Kidney tubule cell (primary cell): ENCODE measurements around the gene SYCP1.
A peak's percentile ranks its signal among the peaks of the same experiment; 100 is the strongest.
"Not testable (repeated sequence)": the region's sequence is repeated elsewhere in the genome, so short reads cannot be mapped to it uniquely, and the experiment has no call there.

ENCODE experiments used
- DNase-seq: peaks from one replicate; pipeline ENCODE4 v3.0.0-alpha.2; 2018; ENCODE audit warnings: low spot score

The SYCP1 gene

DNA sequence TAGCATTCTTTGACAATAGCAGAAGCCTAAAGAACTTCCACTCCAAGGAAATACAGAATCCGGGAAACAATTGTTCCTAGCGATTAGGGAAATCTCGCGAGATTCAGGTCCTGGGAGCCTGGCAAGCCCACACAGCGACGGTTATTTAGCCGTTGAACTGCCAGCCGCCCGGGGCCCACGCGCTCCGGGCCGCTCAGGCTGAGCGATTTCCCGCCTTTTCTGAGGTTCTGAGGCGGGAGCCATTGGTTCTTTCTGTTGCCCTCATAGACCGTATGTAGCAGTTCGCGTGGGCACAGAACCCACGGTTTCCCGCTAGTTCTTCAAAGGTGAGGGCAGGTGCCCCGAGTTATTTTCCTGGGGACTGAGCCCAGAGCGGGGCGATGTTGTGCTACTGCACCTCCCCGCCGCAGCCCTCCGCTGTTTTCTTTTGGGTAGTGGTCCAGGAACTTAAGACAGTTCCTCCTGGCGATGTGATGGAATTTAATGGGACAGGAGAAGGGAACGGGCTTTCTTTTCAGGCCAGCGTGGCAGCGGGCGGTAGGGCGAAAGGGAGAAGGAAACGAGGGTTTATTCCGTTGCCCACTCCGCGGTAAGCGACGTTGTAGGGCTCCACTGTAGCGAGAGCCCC lies at the start of gene SYCP1:
Gene SYCP1, plus strand, starts transcription at position 171 of the 628 bp plus-strand sequence. CDS start 602 bp downstream, outside the sequence.
- DNase-seq, result no peak

DNA sequence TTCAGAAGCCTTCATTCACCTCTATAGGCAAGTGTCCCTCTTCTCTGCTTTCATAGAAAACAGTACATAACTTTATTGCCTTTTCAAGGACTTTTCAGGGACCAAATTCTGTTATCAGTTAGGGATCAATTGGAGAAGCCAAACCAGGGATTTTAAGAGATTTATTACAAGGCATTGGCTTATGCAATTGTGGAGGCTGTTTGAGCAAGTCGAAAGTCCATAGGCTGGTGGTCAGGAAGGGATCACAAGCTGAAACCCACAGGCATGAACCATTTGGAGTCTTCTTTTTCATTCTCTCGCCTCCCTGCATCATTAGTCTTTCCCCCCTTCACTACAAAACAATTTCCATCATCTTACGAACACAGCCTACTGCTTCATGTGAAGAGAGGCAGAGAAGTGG lies 34.8 kb upstream of the SYCP1 start:
- no peak for DNase-seq

GRCh38 chr1:114820392-114820791 lies 34.3 kb upstream of the SYCP1 start:
- DNase-seq, result no peak

DNA sequence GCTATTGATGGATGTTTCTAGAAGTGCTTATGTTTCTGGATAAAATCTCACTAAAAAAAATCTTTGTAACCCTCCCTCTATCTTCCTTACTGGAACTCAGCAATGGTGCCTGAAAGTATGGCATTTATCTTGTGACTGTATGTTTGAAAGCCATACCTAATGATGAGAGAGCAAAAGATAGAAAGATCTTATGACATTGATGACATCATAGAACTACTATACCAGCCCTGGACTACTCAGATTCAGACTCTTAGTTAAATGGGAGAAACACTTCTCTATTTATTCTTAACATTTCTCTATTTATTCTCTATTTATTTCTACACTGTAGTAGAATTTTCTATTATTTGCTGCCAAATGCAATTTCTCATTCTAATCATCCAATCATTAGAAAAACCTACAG lies 32.7 kb upstream of the SYCP1 start:
- DNase-seq, result no peak

DNA sequence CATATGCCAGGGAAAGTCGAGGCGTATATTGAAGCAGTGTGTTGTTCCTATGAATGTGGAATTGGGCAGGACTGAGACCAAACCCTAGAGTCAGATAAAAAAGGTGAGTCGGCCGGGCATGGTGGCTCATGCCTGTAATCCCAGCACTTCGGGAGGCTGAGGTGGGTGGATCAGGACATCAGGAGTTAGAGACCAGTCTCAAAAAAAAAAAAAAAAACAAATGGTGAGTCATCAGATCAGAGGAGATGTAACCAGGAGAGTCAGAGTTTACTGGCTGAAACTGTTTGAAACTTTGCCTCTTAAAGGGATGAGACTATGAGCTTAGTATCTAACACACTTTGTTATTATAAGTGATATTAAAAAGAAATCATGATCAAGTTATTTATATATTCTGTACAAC lies 26.4 kb upstream of the SYCP1 start:
- peak; percentile 33 for DNase-seq

DNA sequence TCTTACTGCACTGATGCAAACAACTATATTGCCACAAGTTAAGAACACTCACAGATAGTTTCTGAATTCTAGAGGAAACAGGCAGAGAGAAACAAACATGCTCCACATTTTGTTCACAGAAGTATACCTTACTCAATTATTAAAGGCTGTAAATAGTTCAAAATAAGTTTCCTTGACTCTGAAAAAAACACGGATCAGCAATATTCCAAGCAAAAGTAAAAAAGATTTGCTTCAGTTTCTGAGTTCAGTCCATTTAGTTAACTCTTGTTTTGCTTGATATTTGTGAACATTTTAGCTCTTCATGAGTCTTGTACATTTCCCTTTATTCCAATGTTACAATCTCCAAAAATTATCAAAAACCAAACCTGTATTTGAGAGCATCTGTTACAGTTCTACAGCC lies 24.6 kb upstream of the SYCP1 start:
- DNase-seq, result not testable (repeated sequence)

DNA sequence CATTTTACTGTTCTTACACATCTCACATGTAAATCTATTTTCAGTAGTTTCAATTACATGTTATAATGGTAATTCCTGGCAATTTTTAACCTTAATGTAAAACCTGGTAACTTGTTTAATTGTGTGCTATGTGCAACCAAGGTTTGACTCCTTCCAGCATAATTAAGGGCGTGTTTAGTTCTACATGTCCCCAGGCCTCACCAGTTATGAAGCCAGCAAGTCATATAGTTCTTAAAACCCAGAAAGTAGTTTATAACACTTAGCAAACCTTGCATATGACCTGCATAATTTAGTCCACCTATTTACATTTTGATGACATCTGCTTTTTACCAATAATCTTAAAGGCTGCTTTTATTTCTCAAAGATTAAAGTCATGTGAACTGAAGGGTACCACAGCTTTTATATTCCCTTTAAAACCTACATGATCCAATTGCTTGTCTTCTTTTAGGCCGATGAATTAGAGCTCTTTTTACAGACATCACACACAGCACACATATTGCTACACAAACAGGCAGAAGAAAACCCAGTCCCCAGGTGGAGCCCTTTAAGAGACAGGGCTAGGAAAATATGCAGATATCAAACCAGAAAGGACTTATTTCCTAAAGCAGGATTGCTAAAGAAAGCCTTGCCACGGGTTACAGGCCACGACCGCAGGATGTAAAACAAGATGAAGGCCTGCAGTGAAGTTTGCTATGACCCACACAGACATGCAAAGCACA lies 23.2 kb upstream of the SYCP1 start:
- DNase-seq, result no peak

DNA sequence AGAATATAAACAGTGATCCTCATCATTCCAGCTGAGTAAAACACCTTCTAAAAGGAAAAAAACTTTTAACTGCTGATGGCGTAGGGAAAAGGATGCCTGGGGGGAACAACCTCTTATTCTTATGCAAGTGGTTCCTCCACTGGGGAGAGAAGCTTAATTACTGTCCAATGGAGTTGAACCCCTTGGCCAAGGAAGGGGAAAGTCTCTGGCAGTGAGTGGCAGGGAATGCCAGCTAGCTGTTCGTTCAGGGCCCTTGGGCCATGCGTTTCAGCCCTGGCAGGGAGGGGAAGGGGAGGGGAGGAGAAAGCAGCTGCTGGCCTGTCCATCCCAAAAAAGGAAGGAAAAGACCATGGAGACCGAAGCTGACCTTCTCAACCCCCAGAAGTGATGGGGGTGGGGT lies 22.6 kb upstream of the SYCP1 start:
- no peak for DNase-seq

GRCh38 chr1:114833421-114833820 lies 21.2 kb upstream of the SYCP1 start:
- peak; percentile 37 for DNase-seq

DNA sequence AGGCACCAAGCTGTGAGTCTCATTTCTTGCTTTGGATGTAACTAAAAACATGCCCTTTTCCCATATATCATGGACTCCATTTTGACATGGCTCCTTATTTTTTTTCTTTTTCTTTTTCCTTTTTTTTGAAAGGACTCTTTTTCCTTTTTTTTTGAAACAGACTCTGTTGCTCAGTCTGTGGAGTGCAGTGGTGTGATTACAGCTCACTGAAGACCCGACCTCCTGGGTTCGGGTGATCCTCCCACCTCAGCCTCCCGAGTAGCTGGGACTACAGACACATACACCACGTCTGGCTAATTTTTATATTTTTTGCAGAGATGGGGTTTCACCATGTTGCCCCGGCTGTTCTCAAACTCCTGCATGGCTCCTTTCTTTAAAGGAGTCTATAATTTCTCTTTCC lies 10.4 kb upstream of the SYCP1 start:
- DNase-seq, result no peak

DNA sequence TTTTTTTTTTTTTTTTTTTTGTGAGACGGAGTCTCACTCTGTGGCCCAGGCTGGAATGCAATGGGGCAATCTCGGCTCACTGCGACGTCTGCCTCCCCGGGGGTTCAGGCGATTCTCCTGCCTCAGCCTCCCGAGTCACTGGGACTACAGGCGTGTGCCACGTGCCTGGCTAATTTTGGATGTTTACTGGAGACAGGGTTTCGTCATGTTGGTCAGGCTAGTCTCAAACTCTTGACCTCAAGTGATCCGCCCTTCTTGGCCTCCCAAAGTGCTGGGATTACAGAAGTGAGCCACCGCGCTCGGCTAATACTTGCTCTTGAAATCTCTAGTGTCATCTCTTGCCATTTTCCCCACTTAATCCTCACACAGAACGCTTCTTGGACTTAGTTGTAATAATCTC lies 1.1 kb upstream of the SYCP1 start:
- no peak for DNase-seq

DNA sequence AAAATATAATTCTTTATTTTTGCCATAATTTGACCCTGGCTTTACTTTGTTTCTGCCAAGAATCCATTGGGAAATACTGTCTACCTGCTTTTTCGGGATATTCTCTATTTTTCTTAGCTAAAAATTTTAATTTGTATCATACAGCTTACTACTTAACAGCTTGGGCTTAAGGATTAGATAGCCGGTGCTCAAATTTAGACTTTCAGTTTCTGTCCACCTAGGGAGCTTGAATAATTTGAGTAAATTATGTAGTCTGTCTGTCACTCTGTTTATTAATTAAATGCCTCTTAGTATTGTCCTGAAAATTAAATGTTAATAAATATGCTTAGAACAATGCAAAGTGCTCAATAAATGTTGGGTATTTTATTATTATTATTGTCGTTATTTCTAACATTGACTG lies 6.7 kb downstream of the SYCP1 start:
- DNase-seq, result no peak

- DNase-seq, result no peak
Measured at GRCh38 chr1:114892194-114892918, 37.7 kb downstream of the SYCP1 start.

- DNase-seq, result no peak
Measured at GRCh38 chr1:114896795-114897194, 42.1 kb downstream of the SYCP1 start.

DNA sequence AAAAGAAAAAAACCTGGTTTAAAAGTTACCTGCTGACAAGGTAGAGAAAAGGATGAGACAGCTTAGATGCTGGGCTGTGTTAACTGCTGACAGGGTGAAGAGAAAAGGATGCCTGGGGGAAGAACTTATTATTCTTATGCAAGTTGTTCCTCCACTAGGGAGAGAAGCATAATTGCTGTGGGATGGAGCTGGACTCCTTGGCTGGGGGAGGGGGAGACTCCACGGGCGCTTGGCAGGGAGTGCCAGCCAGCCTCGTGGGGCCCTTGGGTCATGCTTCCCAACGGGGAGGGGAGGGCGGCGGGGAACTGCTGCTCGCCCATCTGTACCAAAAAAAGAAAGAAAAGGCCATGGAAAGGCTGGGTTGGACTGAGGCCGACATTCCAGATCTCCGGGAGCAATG lies 47.2 kb downstream of the SYCP1 start:
- no peak for DNase-seq

DNA sequence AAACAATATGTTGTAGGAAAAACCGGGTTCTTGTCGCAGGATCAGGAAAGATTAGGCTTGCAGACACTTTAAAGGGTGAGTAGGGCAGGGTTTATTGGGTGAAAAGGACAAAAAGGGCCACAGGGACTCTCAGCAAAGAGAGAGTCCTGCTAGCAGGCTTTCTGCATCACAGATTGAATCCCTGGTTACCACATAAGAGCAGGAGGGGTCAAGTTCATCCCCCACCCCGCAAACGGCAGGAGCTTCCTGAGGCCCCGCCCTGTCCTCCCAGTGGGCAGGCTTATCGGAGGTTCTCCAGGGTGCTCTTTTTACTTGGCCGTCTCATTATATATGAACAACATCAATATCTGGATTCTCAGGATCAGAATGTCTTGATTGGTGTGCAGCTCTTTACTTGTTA lies 47.7 kb downstream of the SYCP1 start:
- DNase-seq, result no peak

- no peak for DNase-seq
Measured at GRCh38 chr1:114903480-114903879, 48.8 kb downstream of the SYCP1 start.

DNA sequence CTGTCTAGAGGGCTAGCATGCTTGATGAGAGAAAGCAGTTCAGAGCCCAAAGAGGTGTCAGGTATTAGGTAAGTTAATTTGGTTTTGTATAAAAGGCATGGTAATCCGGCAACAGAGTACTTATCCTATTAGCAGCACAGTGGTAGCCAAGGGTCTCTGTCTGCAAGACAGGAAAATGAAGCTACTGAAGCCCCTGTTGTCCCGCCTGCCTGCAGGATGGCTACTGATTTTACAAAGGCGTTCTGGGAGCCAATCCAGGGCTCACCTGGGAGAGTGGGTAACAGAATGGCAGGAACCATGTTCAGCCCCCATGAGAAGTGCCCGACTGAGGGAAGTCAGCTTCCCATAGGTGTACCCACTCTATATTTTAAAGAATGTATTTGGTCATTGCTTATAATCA lies 61.1 kb downstream of the SYCP1 start:
- DNase-seq, result not testable (repeated sequence)

DNA sequence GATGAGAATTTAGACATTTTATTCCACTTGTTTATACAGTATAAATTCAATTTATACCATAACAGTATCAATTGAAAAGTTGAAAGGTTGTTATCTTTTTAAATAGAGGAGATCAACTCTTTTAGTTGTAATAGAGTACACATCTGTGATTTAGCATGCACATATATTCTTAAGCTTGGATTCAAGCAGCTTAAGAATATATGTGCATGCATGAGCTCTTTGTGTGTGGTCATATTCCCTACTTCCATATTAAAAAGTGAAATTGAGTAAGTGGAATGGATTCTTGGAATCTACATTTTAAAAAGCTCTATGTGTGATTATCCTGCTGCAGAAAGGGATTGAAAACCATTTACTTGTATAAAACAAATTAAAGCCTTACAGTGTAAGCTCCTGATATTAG lies 71.9 kb downstream of the SYCP1 start:
- no peak for DNase-seq

DNA sequence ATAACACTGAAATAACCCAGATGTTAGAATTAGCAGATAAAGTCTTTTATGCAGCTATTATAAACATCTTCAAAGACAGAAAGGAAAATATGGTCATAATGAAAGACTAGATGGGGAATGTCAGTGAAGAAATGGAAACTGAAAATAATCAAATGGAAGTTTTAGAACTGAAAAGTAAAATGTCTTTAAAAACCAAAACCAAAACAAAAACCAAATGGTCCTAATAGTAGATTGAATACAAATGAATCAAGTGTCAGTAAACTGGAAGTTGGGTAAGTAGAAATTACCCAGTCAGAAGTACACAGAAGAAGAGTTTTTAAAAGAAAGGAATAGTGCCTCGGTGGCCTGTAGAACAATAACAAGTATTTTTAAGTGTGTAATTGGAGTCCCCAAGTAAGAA lies 72.7 kb downstream of the SYCP1 start:
- no peak for DNase-seq

DNA sequence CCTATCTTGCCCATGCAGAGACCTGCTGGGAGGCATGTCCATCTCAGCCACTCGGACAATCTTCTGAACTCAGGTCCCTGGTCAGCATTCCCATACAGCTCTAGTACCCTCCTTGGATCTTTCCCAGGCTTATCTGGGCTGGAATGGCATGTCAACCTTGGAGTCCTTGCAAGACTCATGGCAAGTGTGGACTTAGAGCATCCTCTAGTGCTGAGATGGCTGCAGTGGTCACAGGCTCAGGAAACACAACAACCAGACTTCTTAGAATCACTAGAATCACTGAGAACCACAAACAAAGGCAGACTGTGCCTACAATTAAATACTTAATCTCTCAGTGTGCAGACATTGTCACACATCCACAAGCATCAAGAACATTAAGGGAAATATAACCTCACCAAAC lies 101.9 kb downstream of the SYCP1 start:
- peak; percentile 24 for DNase-seq

- DNase-seq, result no peak
Measured at GRCh38 chr1:114959423-114959822, 104.8 kb downstream of the SYCP1 start.

GRCh38 chr1:114976891-114977290 lies 122.2 kb downstream of the SYCP1 start:
- DNase-seq, result no peak
